ENCODE results near the gene DIDO1.

DNA sequence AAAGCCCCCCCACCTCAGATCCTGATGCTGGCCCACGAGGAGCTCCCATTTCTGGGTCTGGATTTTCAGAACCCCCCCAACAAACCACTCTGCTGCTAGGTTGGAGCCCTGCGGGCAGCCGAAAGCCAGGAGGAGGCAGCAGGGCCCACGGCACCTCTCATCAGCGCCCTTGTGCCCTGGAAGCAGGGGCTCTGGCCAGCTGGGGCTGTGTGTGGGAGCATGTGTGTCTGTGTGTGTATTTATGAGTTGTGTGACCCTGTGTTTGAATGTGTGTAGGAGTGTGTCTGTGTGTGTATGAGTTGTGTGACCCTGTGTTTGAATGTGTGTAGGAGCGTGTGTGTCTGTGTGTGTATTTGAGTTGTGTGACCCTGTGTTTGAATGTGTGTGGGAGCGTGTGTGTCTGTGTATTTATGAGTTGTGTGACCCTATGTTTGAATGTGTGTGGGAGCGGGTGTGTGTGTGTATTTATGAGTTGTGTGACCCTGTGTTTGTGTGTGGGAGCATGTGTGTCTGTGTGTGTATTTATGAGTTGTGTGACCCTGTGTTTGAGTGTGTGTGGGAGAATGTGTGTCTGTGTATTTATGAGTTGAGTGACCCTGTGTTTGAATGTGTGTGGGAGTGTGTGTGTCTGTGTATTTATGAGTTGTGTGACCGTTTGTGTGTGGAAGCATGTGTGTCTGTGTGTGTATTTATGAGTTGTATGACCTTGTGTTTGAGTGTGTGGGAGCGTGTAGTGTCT is 45.1 kb upstream of the DIDO1 start:
- TF ChIP-seq, protein P1, sequence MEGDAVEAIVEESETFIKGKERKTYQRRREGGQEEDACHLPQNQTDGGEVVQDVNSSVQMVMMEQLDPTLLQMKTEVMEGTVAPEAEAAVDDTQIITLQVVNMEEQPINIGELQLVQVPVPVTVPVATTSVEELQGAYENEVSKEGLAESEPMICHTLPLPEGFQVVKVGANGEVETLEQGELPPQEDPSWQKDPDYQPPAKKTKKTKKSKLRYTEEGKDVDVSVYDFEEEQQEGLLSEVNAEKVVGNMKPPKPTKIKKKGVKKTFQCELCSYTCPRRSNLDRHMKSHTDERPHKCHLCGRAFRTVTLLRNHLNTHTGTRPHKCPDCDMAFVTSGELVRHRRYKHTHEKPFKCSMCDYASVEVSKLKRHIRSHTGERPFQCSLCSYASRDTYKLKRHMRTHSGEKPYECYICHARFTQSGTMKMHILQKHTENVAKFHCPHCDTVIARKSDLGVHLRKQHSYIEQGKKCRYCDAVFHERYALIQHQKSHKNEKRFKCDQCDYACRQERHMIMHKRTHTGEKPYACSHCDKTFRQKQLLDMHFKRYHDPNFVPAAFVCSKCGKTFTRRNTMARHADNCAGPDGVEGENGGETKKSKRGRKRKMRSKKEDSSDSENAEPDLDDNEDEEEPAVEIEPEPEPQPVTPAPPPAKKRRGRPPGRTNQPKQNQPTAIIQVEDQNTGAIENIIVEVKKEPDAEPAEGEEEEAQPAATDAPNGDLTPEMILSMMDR (conservative IDR thresholded peaks at IDR 0.05; ENCODE audit: low read length): no peak
- TF ChIP-seq EZH2phosphoT487 (IDR thresholded peaks at IDR 0.05; ENCODE audit: borderline replicate concordance, low read depth, low read length): no peak
